ENCODE results near the gene RARRES2. TPM values are rescaled to one million over a fixed set of nuclear protein-coding genes. Genes with fewer than 3 reads are reported as not detected.
"Not testable (repeated sequence)": the region's sequence is repeated elsewhere in the genome, so short reads cannot be mapped to it uniquely, and the experiment has no call there.

RARRES2 gene
- total RNA-seq, 4 donors from 2014 or later = 12.8 to 23.4 (median 16.5) TPM

GRCh38 chr7:150297978-150298377 is 43.5 kb downstream of the RARRES2 start:
- H3K36me3 ChIP-seq; H3K4me1 ChIP-seq; H3K9me3 ChIP-seq; H3K27ac ChIP-seq; H3K4me3 ChIP-seq; DNase-seq (ENCODE audit: low spot score in 2 of 2); H3K27me3 ChIP-seq: not testable (repeated sequence)

DNA sequence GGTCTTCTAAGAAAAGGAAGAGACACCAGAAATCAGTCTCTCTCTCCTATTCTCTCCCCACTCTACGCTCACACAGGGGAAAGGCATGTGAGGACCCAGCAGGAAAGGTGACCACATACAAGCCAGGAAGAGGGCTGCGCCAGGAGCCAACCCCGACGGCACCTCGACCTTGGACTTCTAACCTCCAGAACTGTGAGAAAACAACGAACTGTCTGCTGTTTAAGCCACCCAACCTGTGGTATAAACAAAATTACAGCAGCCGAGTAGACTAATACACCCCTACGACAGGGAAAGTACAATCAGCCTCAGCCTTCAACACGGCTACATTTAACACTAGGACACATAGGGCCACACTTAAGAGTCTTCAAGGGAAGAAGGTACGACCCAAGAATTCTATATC is 44.6 kb downstream of the RARRES2 start:
- WGBS = 79% methylated on average over 5 of the region's 10 CpGs
- H3K4me1 ChIP-seq; H3K9me3 ChIP-seq; H3K4me3 ChIP-seq; DNase-seq (ENCODE audit: low spot score in 2 of 2); H3K27ac ChIP-seq; H3K27me3 ChIP-seq; H3K36me3 ChIP-seq: not testable (repeated sequence)

DNA sequence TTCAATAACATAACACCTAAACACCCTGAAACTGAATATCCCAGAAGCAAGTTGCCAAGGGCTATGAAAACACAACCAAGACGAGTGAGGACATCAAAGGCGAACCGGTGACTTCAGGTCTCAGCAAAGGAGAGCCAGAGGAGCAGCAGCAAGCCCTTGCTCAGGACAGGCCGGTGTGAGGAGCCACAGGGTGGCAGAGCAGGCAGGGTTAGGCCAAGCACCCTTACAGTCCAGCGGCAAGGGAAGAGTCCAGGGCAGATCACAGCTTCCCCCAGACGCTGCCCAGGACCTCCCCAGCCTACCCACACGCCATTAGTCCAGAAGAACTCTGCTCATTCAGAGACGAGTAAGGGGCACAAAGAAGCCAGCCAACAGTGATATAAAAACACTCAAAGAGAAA is 45.8 kb downstream of the RARRES2 start:
- WGBS = no CpG with 5 or more reads among the region's 8 CpGs

GRCh38 chr7:150295027-150295426 is 46.4 kb downstream of the RARRES2 start:
- not testable (repeated sequence) for H3K9me3 ChIP-seq; H3K4me1 ChIP-seq; H3K36me3 ChIP-seq; H3K27ac ChIP-seq; DNase-seq (ENCODE audit: low spot score in 2 of 2); H3K4me3 ChIP-seq; H3K27me3 ChIP-seq
- WGBS = 84% methylated on average over 8 of the region's 8 CpGs

More for the DNA sequence above, 45.8 kb downstream of the RARRES2 start:
- not testable (repeated sequence) for H3K4me1 ChIP-seq; H3K27ac ChIP-seq; H3K27me3 ChIP-seq; H3K9me3 ChIP-seq; H3K4me3 ChIP-seq; H3K36me3 ChIP-seq; DNase-seq (ENCODE audit: low spot score in 2 of 2)

GRCh38 chr7:150290317-150290716 is 51.1 kb downstream of the RARRES2 start:
- H3K4me3 ChIP-seq; H3K27me3 ChIP-seq; H3K27ac ChIP-seq; H3K4me1 ChIP-seq; DNase-seq (ENCODE audit: low spot score in 2 of 2); H3K36me3 ChIP-seq; H3K9me3 ChIP-seq: not testable (repeated sequence)
- WGBS = 62% methylated on average over 6 of the region's 6 CpGs

DNA sequence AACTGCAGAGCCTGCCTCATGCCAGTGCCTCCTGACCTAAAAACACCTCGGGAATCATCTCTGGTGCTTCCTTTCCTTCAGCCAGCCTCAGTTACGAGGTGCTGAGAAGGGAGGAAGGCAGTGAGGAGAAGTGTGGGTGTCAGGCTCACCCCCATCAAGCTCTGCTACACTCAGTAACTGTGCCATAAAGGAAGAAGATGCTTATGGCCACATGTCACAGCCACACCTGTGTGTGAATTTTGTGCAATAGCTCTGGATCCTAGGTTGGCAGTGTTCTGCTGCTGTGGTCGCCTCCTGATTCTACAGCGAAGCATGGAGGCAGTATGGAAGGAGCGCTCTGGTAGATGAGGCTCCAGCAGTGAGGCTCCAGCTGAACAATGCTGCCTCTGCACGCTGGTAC is 52.6 kb downstream of the RARRES2 start:
- not testable (repeated sequence) for H3K4me1 ChIP-seq; H3K27me3 ChIP-seq; H3K4me3 ChIP-seq; H3K9me3 ChIP-seq; DNase-seq (ENCODE audit: low spot score in 2 of 2); H3K27ac ChIP-seq; H3K36me3 ChIP-seq
- WGBS = 100% methylated on average over 2 of the region's 6 CpGs

Other genes with a start within 250 kb of the RARRES2 start
- 10 to 100 TPM in 3 of 4 donors, 1 to 10 TPM in 1; 7.9 to 29.0 (median 22.5) TPM for gene LRRC61, start 18.3 kb downstream of the RARRES2 start, total RNA-seq
- 10 to 100 TPM; 10.4 to 16.5 (median 13.1) TPM for gene ACTR3C, start 18.1 kb downstream of the RARRES2 start, total RNA-seq
- 10 to 100 TPM; 56.1 to 75.5 (median 73.7) TPM for gene REPIN1, start 27.2 kb upstream of the RARRES2 start, total RNA-seq
- gene ZNF775, start 37.7 kb upstream of the RARRES2 start, total RNA-seq = 1 to 10 TPM; 1.6 to 3.9 (median 2.6) TPM
- gene GIMAP8, start 109.0 kb upstream of the RARRES2 start, total RNA-seq = 1 to 10 TPM; 1.5 to 5.6 (median 3.2) TPM
- 10 to 100 TPM in 1 of 4 donors, 1 to 10 TPM in 3; 1.4 to 10.8 (median 4.9) TPM for gene GIMAP7, start 173.2 kb upstream of the RARRES2 start, total RNA-seq
- 10 to 100 TPM in 2 of 4 donors, 1 to 10 TPM in 2; 6.5 to 12.5 (median 9.3) TPM for gene GIMAP4, start 225.8 kb upstream of the RARRES2 start, total RNA-seq

Measured in suprapubic skin (tissue), 4 donors.